Coronary artery (tissue), 2 donors: Measurements from ENCODE around the gene PSMB8.

Experiments
- DNase-seq: peaks from one replicate; pipeline ENCODE4 v3.0.0-alpha.2; 2017; ENCODE audit warnings: low spot score
- H3K27ac ChIP-seq, 2 donors: fragments of 200-600 bp; sonication (generic); one replicate each; pipeline ENCODE4 v1.5.1; 2016 to 2019
- H3K4me3 ChIP-seq: fragments of 200-600 bp; sonication (generic); 2 replicates; pipeline ENCODE4 v1.5.1; 2016; ENCODE audit warnings: mild to moderate bottlenecking, moderate library complexity
- TF ChIP-seq, protein P1 (sequence below): fragments of 200-600 bp; sonication (generic); IDR thresholded peaks from one replicate; pipeline ENCODE4 v1.5.1; 2019; ENCODE audit warnings: antibody characterized with exemption

Gene PSMB8

DNA sequence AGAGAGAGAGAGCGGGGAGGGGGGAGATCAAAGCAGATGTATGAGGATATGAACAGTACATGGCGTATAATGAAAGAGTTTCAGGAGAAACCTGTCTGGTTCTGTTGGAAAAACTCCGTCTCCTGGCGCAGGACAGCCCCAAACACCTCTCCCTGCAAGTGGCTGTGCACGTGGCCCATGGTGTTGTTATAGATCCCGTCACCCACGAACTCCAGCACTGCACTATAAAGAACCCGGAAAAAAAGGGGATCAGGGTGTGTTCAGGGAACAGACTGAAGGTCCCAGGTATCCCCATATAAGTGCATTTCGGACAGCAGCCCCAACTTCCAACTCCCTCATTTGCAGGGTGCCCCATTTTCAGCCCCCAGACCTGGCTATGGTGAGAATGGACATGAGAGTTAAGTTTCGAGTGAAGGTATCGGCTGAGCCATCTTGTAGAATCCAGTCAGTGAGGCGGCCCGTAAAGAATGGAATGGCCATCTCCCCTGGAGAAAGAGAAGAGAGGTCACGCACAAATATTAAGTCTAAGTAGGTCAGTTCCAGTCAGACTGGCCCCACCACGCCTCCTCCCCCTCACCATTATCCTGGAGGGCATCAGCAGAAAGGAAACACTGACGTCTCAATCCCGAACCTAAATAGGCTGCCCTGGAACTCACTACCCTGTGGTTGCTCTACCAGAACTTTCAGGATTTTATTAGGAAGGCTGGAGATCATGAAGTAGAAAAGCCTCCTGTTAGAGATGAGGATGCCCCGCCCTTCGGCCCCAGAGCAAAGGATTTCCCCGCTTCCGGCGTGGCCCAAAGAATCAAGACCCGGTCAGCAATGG lies 8.4 kb upstream of the PSMB8 start:
- Histone ChIP-seq H3K4me3 (peak overlapping the region; percentile 98), H3K27ac (peak overlapping the region; percentile 94 to 99)
- DNase-seq: no peak
- TF ChIP-seq, protein P1, sequence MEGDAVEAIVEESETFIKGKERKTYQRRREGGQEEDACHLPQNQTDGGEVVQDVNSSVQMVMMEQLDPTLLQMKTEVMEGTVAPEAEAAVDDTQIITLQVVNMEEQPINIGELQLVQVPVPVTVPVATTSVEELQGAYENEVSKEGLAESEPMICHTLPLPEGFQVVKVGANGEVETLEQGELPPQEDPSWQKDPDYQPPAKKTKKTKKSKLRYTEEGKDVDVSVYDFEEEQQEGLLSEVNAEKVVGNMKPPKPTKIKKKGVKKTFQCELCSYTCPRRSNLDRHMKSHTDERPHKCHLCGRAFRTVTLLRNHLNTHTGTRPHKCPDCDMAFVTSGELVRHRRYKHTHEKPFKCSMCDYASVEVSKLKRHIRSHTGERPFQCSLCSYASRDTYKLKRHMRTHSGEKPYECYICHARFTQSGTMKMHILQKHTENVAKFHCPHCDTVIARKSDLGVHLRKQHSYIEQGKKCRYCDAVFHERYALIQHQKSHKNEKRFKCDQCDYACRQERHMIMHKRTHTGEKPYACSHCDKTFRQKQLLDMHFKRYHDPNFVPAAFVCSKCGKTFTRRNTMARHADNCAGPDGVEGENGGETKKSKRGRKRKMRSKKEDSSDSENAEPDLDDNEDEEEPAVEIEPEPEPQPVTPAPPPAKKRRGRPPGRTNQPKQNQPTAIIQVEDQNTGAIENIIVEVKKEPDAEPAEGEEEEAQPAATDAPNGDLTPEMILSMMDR: no peak

DNA sequence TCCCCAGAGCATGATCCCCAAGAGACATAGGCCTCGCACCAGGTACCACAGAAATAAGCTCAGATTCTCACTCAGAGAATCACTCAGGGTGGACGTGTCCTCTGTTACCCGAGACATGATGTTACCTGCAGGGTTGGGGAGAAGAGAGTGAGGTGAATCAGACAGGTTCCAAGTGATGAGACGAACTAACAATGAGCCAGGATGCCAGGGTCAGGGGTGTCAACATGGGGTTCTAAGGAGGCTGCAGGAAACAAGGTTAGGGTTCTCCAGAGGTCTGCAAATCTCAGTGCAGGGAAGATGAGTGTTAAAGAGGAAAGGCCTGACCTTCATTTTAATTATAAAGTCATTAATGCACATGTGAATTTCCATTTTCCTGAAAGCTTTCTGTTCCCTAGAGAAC lies 7.2 kb upstream of the PSMB8 start:
- H3K4me3 ChIP-seq: no peak overlapping the region
- peak overlapping the region in 1 of 2 donors; percentile 49 for H3K27ac ChIP-seq
- TF ChIP-seq, protein P1: no peak
- DNase-seq: no peak

DNA sequence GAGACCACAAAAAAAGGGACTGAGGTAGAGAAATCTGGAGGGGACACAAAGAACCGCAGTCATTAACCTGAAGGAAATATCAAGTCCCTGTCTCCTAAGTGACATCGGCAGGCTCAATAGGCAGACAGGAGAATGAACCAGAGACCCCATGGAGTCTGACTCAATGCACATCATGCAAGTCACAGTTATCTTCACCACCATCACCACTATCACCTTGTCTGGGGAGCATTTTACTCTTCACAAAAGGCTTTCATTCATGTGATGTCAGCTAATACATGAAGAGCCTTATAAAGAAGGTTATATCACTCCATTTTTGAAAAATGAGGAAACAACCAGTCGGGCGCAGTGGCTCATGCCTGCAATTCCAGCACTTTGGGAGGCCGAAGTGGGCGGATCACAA lies 5.3 kb upstream of the PSMB8 start:
- Histone ChIP-seq H3K4me3 (no peak overlapping the region), H3K27ac (no peak overlapping the region)
- DNase-seq: no peak
- TF ChIP-seq, protein P1: no peak

DNA sequence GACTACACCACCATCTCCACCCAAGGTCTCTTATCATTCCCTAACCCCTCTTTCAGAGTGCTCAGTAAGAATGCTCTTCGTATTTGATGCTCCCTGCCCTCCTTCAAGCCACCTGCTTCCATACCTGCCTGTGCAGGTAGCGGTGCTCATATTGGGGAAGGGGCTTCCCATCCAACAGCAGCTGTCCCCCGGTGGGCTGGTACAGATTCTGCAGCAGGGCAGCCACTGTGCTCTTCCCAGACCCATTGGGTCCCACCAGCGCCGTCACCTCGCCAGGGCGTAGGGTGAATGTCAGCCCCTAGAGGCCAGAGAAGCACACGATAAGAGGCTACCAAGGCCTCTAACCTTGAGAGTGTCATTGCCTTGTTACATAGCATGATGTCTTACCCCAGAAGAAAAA lies 3.9 kb upstream of the PSMB8 start:
- TF ChIP-seq, protein P1: no peak
- Histone ChIP-seq H3K4me3 (no peak overlapping the region), H3K27ac (no peak overlapping the region)
- DNase-seq: no peak

DNA sequence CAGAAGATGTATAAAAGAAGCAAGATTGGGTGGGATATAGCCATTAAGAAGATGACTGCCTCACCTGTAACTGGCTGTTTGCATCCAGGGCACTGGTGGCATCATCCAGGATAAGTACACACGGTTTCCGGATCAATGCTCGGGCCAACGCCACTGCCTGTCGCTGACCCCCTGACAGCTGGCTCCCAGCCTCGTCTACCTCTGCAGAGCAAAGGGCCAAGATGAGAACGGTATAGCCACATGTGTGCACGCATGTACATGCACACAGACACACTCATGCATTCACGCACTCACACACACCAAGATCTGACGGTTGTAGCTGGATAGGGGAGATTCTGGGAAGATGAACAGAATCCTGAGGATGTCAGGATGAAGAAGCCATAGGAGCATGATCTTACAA lies 3.2 kb upstream of the PSMB8 start:
- Histone ChIP-seq H3K27ac (no peak overlapping the region), H3K4me3 (no peak overlapping the region)
- DNase-seq: no peak
- TF ChIP-seq, protein P1: no peak

DNA sequence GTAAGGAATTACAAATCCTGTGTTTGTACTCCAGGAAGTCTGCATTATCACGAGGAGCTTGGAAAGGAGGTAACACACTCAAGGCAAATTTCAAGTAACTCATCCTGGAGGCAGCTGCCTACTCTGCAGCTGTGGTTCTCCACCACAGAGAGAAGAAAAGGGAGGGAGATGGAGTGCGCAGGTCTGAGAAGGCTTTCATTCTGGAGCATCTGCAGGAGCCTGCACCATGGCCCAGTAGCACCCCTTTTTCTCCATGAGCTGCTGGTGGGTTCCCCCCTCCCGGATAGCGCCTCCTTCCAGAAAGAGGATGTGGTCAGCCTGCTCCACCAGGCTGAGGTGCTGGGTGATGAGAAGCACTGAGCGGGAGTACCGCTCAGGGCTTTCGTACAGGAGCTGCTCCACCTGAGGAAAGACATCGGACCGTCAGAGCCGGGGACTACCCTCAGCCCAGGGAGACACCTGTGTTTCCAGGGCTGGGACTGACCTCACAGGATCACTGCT lies 1.6 kb upstream of the PSMB8 start:
- DNase-seq: no peak
- TF ChIP-seq, protein P1: no peak
- no peak overlapping the region for H3K27ac ChIP-seq
- peak overlapping the region; percentile 85 for H3K4me3 ChIP-seq

DNA sequence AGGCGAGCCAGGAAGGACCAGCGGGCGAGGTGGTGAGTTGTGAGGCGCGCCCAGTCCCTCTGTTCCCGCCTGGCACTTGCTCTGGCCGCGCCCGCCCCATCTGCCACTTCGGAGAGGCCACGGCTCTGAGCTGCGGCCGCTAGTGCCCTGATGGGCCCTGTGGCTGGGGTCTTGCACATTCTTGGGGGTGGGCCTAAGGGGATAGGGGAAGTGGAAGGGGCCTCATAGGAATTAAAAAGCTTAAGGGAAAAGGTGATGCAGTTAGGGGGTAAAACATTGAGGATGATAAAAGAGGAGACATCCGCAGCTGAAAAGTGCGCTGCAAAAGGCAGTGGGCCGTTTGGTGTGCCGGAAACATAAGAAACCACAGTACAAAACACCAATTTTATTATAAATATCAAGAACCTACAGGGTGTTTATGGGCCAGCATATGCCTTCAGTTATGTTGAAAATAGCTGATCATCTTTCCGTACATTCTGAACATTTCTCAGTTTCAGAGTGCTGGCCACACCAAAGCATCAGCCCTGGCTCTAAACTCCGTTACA lies 1.1 kb upstream of the PSMB8 start:
- peak overlapping the region; percentile 92 to 95 for H3K27ac ChIP-seq
- TF ChIP-seq, protein P1: no peak
- no peak for DNase-seq
- H3K4me3 ChIP-seq: peak overlapping the region; percentile 85
